HG03139 (cell line): Measurements from ENCODE around the gene GLIS1.

Experiments used
- ATAC-seq: cut with Tn5 transposase; IDR thresholded peaks from one replicate; pipeline ENCODE4 v1.9.1; 2021; ENCODE audit not compliant: unreplicated experiment

The GLIS1 gene

GRCh38 chr1:53736290-53736689, 2.7 kb downstream of the GLIS1 start:
- ATAC-seq: no peak

GRCh38 chr1:53735681-53736080, 3.3 kb downstream of the GLIS1 start:
- ATAC-seq: no peak

GRCh38 chr1:53735261-53735660, 3.7 kb downstream of the GLIS1 start:
- ATAC-seq: no peak

- ATAC-seq: no peak
These were observed 4.2 kb downstream of the GLIS1 start for GRCh38 chr1:53734650-53735211.

- ATAC-seq: no peak
These were observed 4.9 kb downstream of the GLIS1 start for GRCh38 chr1:53733975-53734649.

- no peak for ATAC-seq
These were observed 5.5 kb downstream of the GLIS1 start for GRCh38 chr1:53733447-53733931.

GRCh38 chr1:53732912-53733317, 6.0 kb downstream of the GLIS1 start:
- no peak for ATAC-seq

GRCh38 chr1:53732409-53732808, 6.6 kb downstream of the GLIS1 start:
- no peak for ATAC-seq

GRCh38 chr1:53731779-53732305, 7.1 kb downstream of the GLIS1 start:
- no peak for ATAC-seq

GRCh38 chr1:53731043-53731600, 7.8 kb downstream of the GLIS1 start:
- ATAC-seq: no peak

GRCh38 chr1:53730224-53730865, 8.6 kb downstream of the GLIS1 start:
- ATAC-seq: no peak

GRCh38 chr1:53729456-53730223, 9.3 kb downstream of the GLIS1 start:
- no peak for ATAC-seq

GRCh38 chr1:53728702-53729455, 10.1 kb downstream of the GLIS1 start:
- ATAC-seq: no peak

GRCh38 chr1:53728196-53728595, 10.8 kb downstream of the GLIS1 start:
- no peak for ATAC-seq

GRCh38 chr1:53727461-53728092, 11.4 kb downstream of the GLIS1 start:
- no peak for ATAC-seq

GRCh38 chr1:53726009-53726600, 12.9 kb downstream of the GLIS1 start:
- ATAC-seq: no peak

- no peak for ATAC-seq
These were observed 13.7 kb downstream of the GLIS1 start for GRCh38 chr1:53725238-53725689.

GRCh38 chr1:53722025-53722424, 16.9 kb downstream of the GLIS1 start:
- no peak for ATAC-seq

- ATAC-seq: no peak
These were observed 17.9 kb downstream of the GLIS1 start for GRCh38 chr1:53721088-53721487.
